Measurements from ENCODE around the gene SLIT1.

Gene SLIT1

DNA sequence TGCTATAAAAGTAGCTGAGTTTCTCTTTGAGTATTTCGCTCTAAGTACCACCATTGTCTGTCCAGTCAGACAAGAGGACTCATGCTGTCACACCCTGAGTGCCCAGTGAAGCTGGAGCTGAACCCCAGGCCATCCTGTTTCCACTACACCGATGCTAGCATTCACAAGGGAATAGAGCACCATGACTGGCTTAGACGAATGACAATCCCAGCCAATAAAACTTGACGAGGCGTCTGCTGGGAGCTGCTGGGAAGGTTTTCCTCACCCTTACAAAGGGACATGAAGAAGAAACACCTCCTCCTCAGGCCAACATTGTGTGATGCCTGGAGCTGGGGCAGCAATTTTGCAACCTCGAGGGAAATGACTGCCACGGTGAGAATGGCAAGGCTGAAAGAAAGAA lies 17.5 kb upstream of the SLIT1 start:
- DNase-seq, result no peak

DNA sequence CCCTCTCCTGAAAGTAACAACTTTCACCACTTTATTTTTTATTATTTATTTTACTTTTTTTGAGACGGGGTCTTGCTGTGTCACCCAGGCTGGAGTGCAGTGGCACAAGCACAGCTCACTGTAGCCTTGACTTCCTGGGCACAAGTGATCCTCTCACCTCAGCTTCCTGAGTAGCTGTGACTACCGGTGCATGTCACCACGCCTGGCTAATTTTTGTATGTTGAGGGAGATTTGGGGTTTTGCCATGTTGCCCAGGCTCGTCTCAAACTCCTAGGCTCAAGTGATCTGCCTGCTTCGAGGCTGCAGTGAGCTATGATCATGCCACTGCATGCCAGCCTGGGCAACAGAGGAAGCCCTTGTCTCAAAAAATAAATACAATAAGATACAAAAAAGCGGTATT lies 14.9 kb upstream of the SLIT1 start:
- DNase-seq, result no peak

DNA sequence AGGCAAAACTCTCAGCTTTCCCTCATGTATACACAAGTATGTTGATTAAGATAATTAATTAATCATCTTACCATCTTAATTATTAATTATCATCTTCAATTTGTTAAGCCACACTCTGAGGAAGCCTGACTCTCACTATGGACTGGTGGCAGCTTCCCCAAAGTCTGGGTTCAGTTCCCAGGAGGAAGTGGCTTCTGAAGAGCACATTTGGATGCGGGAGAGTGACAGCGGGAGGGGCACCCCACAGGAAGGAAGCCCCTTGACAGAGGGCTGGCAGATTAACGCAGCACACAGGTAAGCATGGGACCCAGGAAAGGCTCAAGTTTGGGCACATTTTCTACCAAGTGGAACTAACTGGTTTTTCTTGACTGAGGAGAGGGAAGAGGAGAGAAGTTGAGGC lies 13.4 kb upstream of the SLIT1 start:
- DNase-seq, result no peak

DNA sequence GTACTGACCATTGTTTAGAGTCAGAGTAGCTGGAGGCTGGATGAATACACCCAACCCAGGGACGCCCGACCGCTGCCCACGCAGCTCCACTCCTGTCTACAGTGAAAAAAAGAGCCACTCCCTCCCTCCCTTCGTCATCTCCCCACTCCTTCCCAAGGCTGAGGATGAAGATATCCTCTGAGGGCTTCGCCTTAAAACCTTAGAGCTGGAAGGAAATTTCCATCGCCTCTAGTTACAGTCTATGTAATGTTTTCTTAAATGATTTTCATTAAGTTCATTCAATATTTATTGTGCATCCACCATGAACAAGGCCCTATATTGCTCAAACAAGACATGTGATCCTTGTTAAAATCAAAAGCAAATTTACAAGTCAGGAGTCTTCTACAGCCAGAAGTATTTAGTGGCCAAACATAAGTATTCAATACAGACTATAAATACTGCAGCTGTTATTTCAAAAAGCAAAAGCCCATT lies 11.3 kb upstream of the SLIT1 start:
- no peak for DNase-seq

DNA sequence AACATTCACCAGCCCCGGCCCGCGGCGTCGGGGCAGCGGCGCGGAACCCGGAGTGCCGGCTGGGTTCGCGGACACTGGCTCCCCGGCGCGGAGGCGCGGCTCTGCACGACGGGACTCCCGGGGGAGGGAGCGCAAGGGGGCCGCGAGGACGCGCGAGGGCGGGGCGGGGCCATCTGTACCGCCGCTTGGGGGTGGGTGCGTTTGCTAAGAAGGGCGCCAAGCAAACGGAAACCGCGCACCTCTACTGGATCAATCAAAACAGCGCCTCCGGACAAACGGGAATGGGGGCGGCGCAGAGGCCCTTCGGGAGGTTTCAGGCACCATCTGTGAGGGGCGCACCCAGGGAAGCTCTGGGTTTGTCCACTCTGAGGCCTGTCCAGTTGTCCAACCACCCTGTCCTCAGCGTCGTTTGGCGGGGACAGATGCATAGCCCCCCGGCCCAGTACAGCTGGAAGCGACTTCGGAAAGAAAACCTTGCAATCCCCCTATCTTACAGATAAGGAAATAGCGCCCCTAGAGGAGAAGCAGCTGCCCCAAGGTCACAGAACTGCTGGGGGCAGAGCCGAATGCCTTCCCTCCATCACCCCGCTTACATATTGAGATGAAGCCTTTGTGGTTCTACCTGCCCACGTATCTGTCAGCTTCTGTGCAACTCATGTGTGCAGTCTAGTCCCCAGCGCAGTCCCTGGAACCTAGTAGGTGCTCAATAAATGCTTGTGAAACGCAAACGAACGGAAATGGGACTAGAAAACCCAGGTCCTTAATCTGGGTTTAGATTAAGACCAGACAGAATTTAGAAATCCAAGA lies 10.7 kb upstream of the SLIT1 start:
- DNase-seq, result peak in 20 of 58 donors; percentile 11 to 47 (median 26)

DNA sequence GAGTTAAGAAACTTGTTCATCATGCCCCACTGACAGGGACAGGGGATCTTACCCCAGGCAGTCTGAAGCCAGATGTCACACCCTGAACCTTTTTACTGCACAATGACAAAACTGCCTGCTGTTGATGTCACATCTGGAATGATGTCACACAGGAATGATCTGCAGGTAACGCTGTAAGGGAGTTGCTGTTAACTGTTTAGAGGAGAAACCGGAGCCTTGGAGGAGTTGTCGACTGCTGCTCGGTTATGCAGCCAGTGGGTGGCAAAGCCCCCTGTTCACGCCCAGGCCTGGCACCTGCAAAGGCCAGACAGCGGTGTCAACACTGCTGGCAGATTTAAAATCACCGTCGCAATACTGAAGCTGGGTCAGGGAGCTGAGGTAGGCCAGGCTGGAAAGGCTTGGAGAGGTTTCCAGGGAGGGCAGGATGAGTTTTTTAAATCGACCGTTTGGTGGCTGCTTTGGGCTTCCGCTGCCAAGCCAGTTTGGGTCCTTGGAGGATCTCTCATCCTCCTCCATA lies 10.0 kb upstream of the SLIT1 start:
- DNase-seq, result no peak

DNA sequence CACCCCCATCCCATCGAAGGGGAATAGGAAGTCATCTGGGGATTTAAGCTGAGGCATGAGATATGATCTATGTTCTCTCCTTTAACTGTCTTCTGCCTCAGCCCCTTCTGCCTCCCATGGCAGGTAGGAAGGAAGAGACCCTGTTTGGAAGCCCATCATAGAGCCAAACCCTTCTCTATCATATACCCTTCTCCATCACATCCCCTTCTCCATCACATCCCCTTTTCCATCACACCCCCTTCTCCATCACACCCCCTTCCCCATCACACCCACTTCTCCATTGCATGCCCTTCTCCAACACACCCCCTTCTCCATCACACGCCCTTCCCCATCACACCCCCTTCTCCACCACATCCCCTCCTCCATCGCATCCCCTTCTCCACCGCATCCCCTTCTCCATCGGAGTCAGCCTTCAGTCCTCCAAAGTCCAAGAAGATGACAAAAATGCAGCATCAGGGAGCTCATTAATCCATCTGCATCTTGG lies 7.2 kb upstream of the SLIT1 start:
- no peak for DNase-seq

DNA sequence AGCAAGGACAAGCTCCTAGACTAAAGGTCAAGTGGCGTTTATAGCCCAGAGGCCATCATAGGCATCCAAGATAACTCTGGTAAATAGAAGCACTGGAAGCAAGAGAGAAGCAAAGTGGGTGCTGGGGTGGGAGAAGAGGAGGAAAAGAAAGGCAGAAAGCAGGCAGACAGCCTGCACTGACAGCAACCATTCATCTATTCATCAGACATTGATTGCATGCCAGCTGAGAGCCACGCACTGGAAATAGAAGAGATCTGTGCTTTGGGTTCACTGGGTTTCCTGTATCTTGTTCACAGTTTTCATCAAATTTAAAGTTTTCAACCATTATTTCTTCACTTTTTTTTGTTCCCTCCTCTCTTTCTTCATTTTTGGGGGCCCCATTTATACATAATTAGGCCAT lies 4.7 kb upstream of the SLIT1 start:
- peak in 9 of 58 donors; percentile 6 to 45 (median 23) for DNase-seq

DNA sequence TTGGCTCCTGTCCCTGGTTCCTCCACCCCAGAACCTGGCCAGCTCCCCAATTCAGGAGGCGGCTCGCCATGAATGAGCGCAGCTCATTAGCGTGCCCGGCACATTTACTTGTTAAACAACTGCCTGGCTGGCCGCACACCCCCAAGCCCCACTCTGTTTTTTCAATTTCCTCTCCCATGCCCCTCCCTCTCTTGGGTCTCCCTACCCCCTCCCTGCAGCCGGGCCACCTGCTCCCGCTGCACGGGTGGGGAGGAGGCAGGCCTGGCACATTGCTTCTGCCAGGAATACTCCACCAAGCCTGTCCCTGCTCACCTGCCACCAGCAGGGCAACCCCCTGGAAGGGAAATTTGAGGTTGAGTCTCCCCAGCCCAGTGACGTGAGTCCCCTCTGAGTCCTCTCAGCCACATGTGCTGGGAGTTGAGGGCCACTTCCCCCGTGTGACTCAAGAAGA lies 2.5 kb upstream of the SLIT1 start:
- DNase-seq, result peak in 41 of 58 donors; percentile 17 to 85 (median 54)

DNA sequence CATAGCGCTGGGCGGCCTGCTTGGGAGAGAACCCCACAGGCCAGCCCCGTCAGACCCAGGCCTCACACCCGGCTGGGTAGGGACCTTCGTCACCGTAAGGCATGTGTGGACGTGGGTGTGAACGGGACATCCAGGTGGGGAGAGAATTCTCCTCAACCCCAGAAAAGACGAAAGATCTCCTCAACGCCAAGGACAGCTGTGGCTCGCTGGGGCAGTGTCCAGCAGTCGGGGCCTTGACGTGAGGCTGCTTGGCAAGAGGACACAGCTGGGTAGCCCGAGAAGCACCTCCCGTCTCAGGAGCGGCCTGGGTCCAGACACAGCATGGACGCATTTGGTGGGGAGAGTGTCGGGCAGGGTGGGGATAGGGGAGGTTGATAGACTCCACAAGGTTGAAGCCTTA lies 1.2 kb upstream of the SLIT1 start:
- no peak for DNase-seq

DNA sequence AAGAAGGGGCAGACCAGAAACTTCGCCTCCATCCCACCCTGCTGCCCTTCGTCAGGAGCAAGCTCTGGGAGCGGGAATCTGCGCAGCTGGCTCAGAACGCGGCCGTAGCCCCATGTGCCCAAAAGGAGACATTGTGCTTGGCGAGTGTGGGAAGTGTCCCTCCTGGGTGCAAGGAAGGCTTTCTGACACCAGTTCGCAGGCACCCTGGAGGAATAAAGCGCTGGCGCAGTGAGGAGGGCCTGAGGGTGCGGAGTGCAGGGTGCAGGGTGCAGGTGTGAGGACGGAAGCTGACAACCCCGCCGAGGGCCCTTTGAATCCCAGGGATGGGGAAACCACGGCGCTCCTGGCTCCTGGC lies 811 bp downstream of the SLIT1 start:
- no peak for DNase-seq

DNA sequence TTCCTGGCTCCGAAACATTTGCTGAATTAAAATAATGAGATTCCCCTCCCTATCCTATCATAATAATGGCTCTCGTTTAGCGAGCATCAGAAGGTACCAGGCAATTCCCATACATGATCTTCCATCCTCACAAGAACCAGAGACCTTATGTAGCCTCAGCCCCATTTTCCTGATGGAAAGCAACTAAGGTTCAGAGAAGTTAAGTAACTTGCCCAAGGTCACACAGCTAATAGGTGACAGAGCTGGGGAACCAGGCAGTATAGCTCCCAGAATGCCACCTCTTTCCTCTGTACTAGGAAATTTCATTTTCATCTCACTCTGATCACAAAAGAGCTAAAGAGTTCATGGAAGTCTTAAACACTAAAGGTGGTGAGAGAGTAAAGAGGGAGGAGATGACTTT lies 2.4 kb downstream of the SLIT1 start:
- DNase-seq, result no peak

DNA sequence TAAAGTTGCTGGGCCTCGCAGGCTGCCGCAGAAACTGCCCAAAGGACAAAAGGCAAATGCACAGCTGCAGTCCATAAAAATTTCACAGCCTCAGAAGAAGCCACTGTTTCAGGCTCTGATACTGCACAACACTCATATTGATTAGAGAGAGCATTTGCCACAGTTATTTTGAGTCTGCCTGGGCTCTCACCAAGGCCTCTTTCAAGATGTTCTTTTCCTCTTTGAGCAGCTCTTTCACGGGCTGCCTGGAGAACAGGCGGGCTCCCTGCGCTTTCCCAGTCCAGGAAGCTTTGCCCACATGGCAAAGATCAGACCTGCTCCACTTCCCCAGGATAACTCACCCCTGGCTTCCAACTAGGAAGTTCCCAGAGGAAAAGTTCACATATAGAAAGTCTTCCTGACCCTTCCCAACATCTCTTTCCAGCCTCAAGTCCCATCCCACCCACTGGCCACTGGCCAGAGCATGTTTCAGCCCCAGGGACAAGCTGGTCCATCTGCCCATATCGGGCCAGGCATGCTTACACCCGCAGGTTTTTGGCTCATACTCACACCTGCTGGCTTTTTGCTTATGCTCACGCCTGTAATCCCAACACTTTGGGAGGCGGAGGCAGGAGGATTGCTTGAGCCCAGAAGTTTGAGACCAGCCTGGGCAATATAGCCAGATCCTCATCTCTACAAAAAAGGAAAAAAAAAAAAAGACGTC lies 3.3 kb downstream of the SLIT1 start:
- DNase-seq, result peak in 27 of 58 donors; percentile 10 to 71 (median 33)

DNA sequence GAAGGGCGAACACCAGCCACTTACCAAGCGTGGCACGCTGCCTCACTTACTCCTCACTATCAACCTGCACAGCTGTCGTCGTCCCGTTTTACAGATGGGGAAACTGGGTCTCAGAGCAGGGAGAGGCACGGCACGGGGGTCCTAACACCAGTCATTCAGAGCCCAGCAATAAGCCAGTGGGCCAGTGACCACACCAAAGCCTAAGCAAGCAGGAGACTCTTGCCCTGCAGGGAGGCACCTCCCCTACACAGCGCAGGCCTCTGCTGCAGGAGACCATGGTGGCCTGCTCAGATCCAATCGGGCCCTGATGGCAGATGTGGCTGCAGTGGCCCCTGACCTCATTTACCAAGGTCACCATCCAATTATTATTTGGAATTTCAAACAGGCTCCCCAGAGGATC lies 4.8 kb downstream of the SLIT1 start:
- DNase-seq, result no peak

DNA sequence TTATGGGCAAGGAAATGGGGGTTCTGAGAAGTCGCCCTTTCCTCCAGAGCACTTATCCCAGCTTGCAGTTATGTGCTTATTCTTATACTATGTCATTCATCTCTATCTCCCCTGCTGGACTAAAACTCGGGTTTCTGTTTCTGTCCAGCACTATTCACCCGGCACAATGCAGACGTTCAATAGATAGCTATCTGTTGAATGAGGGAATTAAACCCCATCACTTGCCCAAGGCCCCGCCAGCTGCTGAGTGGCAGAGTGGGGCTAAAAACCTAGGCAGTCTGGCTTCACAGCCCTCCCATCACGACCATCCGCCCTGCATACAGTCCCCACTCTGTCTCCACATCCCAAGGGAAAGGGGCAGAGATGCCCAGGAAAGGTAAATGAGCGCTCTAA lies 5.4 kb downstream of the SLIT1 start:
- DNase-seq, result peak in 1 of 58 donors; percentile 47

DNA sequence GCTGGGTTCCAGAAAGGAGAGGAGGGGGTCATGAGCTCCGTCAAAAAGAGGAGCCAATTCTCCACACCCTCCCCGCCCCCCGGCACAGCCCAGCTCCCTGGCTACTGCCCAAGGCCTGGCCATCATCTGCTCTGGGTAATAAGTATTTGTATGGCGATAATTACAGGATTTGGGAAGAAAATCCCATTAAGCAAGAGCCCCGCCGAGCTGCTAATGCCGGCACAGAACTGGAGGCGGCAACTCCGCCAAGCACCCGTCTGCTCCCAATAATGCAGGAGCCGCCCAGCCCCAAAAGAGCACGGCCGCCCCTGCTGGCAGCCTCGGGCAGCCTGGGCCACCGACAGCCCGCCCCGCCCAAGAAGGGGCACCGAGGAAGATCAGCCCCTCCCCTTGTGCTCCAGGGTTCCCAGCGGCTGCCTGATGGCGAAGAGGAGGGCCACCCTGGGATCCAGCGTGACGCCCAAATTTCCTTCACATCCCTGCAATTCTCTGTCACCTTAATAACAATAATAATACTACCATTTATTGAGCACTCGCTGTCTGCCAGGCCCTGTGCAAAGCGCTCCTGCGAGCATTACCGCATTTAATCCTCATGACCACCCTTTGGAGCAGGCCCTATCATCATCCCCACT lies 5.9 kb downstream of the SLIT1 start:
- DNase-seq, result peak in 44 of 58 donors; percentile 17 to 84 (median 48)

DNA sequence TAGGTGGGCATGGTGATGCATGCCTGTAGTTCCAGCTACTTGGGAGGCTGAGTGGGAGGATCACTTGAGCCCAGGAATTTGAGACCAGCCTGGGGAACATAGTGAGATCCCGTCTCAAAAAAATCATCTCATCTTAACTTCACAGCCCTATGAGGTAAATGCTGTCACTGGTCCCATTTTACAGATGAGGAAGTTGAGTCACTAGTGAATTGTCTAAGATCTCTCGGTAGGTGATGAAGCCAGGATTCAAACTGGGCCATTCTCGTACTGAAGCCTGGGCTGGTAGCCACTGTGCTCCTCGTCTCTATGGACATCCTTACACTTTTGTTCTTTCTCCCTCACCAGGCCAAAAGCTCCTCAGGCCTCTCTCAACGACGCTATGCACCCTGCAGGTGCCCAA lies 6.4 kb downstream of the SLIT1 start:
- DNase-seq, result no peak

DNA sequence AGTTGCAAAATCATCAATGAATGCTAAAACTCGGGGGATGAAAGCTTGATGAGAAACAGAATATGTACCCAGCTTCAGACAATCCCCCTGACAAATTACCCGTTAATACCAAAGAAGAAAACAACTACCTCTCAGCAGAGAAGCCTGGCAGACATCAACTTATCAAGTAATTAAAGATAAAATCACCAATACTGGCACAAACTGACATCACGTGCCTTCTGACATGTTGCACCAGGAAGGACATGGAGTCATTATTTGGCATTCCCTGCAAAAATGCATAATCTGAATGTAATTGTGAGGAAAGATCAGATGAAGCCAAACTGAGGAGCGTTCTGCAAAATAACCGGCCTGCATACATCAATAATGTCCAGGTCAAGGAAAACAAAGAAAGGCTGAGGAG lies 7.7 kb downstream of the SLIT1 start:
- DNase-seq, result no peak

DNA sequence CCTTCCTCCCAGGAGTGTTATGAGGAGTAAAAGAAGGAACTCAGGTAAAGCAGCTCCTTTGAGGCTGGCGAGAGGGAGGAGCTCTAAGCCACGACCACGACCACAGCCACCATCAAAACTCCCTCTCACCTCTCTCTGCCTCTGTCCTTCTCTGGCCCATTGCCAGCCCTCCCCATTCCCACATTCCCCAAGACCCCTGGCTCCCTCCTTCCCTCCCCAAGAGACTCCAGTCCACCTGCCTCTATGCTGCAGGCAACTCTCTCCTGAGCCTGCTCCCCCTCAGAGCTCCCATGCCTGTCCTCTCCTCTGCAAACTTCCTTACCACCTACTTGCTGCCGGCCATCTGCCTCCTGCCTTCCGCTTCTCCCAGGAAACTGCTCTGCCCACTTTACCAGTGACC lies 9.5 kb downstream of the SLIT1 start:
- peak in 1 of 58 donors; percentile 21 for DNase-seq

DNA sequence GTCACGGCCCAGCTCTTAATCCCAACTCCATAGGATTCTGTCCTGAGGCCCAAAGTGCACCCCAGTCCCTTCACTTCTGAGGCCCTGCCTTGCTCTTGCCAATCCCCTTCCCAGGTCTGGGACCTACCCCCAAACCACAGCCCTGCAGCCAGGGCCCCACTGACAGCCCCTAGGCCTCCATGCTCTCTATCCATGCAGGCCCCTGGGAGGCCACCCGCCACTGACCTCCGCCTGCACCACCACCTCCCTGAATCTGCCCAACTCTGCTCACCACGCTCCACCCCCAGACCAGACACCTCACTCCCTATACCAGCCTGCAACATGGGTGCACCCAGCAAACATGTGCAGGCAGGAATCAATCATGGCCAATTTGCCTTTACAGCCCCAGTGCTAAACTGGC lies 10.2 kb downstream of the SLIT1 start:
- no peak for DNase-seq

DNA sequence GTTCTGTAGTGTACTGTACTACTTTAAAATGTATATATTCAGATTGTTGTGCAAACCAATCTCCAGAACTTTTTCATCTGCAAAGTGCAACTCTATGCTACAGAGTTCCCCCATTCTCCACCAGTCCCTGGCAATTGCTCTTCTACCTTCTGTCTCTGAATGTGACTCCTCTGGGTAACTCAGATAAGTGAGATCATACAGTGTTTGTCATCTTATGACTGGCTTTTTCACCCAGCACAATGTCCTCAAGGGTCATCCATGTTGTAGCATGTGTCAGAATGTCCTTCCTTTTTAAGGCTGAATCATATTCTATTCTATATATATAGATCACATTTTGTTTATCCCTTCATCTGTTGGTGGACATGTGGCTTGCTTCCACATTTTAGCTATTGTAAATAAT lies 10.8 kb downstream of the SLIT1 start:
- DNase-seq, result no peak

DNA sequence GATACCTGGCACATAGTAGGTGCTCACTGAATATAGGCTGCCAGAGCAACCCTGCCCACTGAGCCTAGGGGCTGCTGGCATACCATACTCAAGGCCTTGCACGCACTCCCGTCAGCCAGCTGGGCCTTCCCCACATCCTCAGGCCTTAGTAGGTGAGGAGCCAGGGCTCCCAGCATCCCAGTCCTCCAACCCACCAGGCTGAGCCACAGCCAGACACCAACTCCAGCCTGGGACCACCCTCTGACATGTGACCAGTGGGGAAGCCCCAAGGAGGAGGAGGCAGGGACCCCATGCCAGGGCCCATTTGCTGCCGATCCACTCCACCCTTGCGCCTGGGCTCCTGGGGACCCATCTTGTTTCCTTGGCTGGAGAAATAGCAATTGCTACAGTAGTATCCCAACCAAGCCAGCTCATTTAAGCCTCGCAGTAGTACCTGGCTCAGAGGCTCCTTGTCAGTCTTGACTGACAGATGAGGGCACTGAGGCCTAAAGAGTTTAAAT lies 11.4 kb downstream of the SLIT1 start:
- no peak for DNase-seq

All from anterior cingulate cortex (tissue), 58 donors.